ENCODE results near the gene ZNRF3. TPM values are rescaled to one million over a fixed set of nuclear protein-coding genes. Genes with fewer than 3 reads are reported as not detected.

The ZNRF3 gene
- total RNA-seq, 1 donor from 2014 or later = 5.8 TPM

- Mint-ChIP-seq H3K9me3 (ENCODE audit: unreplicated experiment) (no peaks in the 10 kb centered on the region), H3K27ac (ENCODE audit: unreplicated experiment) (no peak overlapping the region), H3K4me3 (ENCODE audit: unreplicated experiment) (no peak overlapping the region), H3K36me3 (ENCODE audit: low read depth, unreplicated experiment) (no peaks in the 10 kb centered on the region), H3K27me3 (ENCODE audit: low read depth, unreplicated experiment) (no peaks in the 10 kb centered on the region), H3K4me1 (ENCODE audit: low read depth, unreplicated experiment) (peaks cover 10% of the 10 kb centered on the region)
- H3K4me2 ChIP-seq (ENCODE audit: low read length) = no peak overlapping the region
- no peak overlapping the region for H3K4me3 ChIP-seq (ENCODE audit: insufficient read depth, low read depth, low read length)
- H2AFZ ChIP-seq (ENCODE audit: low read depth, low read length) = no peak overlapping the region
- FAIRE-seq (no peak), DNase-seq (ENCODE audit: low read depth) (no peak)
- no peaks in the 10 kb centered on the region for H3K9me3 ChIP-seq (ENCODE audit: insufficient read depth, low read depth, low read length)
- no peaks in the 10 kb centered on the region for H3K79me2 ChIP-seq (ENCODE audit: insufficient read depth, low read length)
- no peaks in the 10 kb centered on the region for H3K4me1 ChIP-seq (ENCODE audit: insufficient read depth, low read length)
- peaks cover 4% of the 10 kb centered on the region for H4K20me1 ChIP-seq (ENCODE audit: insufficient read depth, low read length)
- peaks cover 2% of the 10 kb centered on the region for H3K36me3 ChIP-seq (ENCODE audit: insufficient read depth, low read length)
- TF ChIP-seq, protein P1, sequence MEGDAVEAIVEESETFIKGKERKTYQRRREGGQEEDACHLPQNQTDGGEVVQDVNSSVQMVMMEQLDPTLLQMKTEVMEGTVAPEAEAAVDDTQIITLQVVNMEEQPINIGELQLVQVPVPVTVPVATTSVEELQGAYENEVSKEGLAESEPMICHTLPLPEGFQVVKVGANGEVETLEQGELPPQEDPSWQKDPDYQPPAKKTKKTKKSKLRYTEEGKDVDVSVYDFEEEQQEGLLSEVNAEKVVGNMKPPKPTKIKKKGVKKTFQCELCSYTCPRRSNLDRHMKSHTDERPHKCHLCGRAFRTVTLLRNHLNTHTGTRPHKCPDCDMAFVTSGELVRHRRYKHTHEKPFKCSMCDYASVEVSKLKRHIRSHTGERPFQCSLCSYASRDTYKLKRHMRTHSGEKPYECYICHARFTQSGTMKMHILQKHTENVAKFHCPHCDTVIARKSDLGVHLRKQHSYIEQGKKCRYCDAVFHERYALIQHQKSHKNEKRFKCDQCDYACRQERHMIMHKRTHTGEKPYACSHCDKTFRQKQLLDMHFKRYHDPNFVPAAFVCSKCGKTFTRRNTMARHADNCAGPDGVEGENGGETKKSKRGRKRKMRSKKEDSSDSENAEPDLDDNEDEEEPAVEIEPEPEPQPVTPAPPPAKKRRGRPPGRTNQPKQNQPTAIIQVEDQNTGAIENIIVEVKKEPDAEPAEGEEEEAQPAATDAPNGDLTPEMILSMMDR (IDR thresholded peaks at IDR 0.05; ENCODE audit: insufficient read depth, low read depth, low read length) = no peak
- TF ChIP-seq EZH2 (IDR thresholded peaks at IDR 0.05; ENCODE audit: insufficient read depth, low read length) = no peak
- no peak overlapping the region for H3K9ac ChIP-seq (ENCODE audit: low read length)
- no peaks in the 10 kb centered on the region for H3K27me3 ChIP-seq (ENCODE audit: insufficient read depth, low read length)
- H3K27ac ChIP-seq (ENCODE audit: low read depth, low read length) = no peak overlapping the region
These were observed 128.7 kb downstream of the ZNRF3 start for GRCh38 chr22:29012101-29012433.

DNA sequence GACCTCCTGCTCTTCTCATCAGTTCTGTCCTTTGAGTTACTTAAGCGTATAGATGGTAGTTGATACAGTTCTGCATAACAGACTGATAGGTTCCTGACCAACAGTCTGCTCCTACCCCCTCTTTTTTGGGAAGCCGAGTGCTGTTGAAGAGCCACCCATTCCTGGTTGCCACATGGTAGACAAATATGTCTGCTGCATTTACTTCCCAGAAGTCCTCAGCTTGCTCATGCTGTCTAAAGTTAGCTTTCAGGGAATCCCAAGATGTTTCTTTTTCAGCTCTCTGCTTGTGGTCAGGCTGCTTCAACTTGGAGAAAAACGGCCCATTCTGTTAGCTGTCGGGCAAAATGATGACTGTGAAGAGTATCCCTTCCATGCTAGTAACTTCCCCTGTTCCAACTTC is 129.6 kb downstream of the ZNRF3 start:
- H3K27me3 ChIP-seq (ENCODE audit: insufficient read depth, low read length) = no peaks in the 10 kb centered on the region
- no peaks in the 10 kb centered on the region for H3K9me3 Mint-ChIP-seq (ENCODE audit: unreplicated experiment)
- no peak overlapping the region for H3K4me3 Mint-ChIP-seq (ENCODE audit: unreplicated experiment)
- FAIRE-seq = no peak
- no peak overlapping the region for H3K27ac ChIP-seq (ENCODE audit: low read depth, low read length)
- no peaks in the 10 kb centered on the region for H3K9me3 ChIP-seq (ENCODE audit: insufficient read depth, low read depth, low read length)
- no peak overlapping the region for H3K27ac Mint-ChIP-seq (ENCODE audit: unreplicated experiment)
- peak; percentile 10 for DNase-seq (ENCODE audit: low read depth)
- H3K4me2 ChIP-seq (ENCODE audit: low read length) = no peak overlapping the region
- no peaks in the 10 kb centered on the region for H3K79me2 ChIP-seq (ENCODE audit: insufficient read depth, low read length)
- H3K9ac ChIP-seq (ENCODE audit: low read length) = no peak overlapping the region
- H3K36me3 ChIP-seq (ENCODE audit: insufficient read depth, low read length) = peaks cover 2% of the 10 kb centered on the region
- TF ChIP-seq, protein P1 (IDR thresholded peaks at IDR 0.05; ENCODE audit: insufficient read depth, low read depth, low read length) = no peak
- no peak for TF ChIP-seq EZH2 (IDR thresholded peaks at IDR 0.05; ENCODE audit: insufficient read depth, low read length)
- no peak overlapping the region for H3K4me3 ChIP-seq (ENCODE audit: insufficient read depth, low read depth, low read length)
- no peaks in the 10 kb centered on the region for H3K4me1 ChIP-seq (ENCODE audit: insufficient read depth, low read length)
- H3K27me3 Mint-ChIP-seq (ENCODE audit: low read depth, unreplicated experiment) = no peaks in the 10 kb centered on the region
- H2AFZ ChIP-seq (ENCODE audit: low read depth, low read length) = no peak overlapping the region
- H3K36me3 Mint-ChIP-seq (ENCODE audit: low read depth, unreplicated experiment) = no peaks in the 10 kb centered on the region
- H3K4me1 Mint-ChIP-seq (ENCODE audit: low read depth, unreplicated experiment) = peaks cover 10% of the 10 kb centered on the region
- H4K20me1 ChIP-seq (ENCODE audit: insufficient read depth, low read length) = peaks cover 4% of the 10 kb centered on the region

DNA sequence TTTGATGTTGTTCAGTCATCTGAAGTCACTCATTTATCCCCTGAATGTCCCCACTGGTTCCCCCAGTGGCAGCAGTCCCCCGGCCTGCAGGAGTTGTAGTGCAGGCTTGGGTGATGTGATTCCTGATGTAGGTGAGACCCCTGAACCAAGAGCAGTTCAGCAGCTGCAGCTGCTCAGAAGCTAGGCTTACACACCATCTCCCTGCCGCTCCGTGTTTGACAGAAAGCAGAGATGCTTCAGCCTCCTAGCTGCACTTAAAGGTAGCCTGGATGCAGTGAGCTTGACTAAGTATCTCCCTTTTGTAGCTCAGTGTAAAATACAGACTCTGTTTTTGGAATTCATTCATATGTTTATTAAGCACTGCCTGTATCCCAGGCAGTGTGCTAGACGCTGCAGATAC is 130.9 kb downstream of the ZNRF3 start:
- H3K36me3 ChIP-seq (ENCODE audit: insufficient read depth, low read length) = peaks cover 2% of the 10 kb centered on the region
- H3K27ac Mint-ChIP-seq (ENCODE audit: unreplicated experiment) = peak overlapping the region; percentile 34
- H3K9me3 Mint-ChIP-seq (ENCODE audit: unreplicated experiment) = no peaks in the 10 kb centered on the region
- peaks cover 5% of the 10 kb centered on the region for H3K36me3 Mint-ChIP-seq (ENCODE audit: low read depth, unreplicated experiment)
- no peaks in the 10 kb centered on the region for H3K9me3 ChIP-seq (ENCODE audit: insufficient read depth, low read depth, low read length)
- FAIRE-seq = no peak
- H4K20me1 ChIP-seq (ENCODE audit: insufficient read depth, low read length) = no peaks in the 10 kb centered on the region
- no peaks in the 10 kb centered on the region for H3K27me3 Mint-ChIP-seq (ENCODE audit: low read depth, unreplicated experiment)
- no peaks in the 10 kb centered on the region for H3K27me3 ChIP-seq (ENCODE audit: insufficient read depth, low read length)
- no peak overlapping the region for H3K4me3 Mint-ChIP-seq (ENCODE audit: unreplicated experiment)
- no peak overlapping the region for H2AFZ ChIP-seq (ENCODE audit: low read depth, low read length)
- no peak overlapping the region for H3K27ac ChIP-seq (ENCODE audit: low read depth, low read length)
- H3K9ac ChIP-seq (ENCODE audit: low read length) = no peak overlapping the region
- peaks cover 6% of the 10 kb centered on the region for H3K4me1 Mint-ChIP-seq (ENCODE audit: low read depth, unreplicated experiment)
- no peak for DNase-seq (ENCODE audit: low read depth)
- no peak overlapping the region for H3K4me2 ChIP-seq (ENCODE audit: low read length)
- TF ChIP-seq, protein P1 (IDR thresholded peaks at IDR 0.05; ENCODE audit: insufficient read depth, low read depth, low read length) = no peak
- H3K4me3 ChIP-seq (ENCODE audit: insufficient read depth, low read depth, low read length) = no peak overlapping the region
- H3K79me2 ChIP-seq (ENCODE audit: insufficient read depth, low read length) = no peaks in the 10 kb centered on the region
- no peaks in the 10 kb centered on the region for H3K4me1 ChIP-seq (ENCODE audit: insufficient read depth, low read length)
